Measurements from ENCODE around the gene CHD5.

Gene CHD5

GRCh38 chr1:6205849-6206519 lies 25.9 kb upstream of the CHD5 start, which contains the start of gene RNF207:
Gene RNF207 (plus strand): TSS chr1:6206119. CDS start chr1:6206536, 417 bp downstream.
- peak within 1 kb of the TSS; percentile 19; the same call in 1 of the 2 replicates for H3K27ac ChIP-seq
- peak within 1 kb of the TSS; percentile 54 for H3K9ac ChIP-seq
- H3K27me3 ChIP-seq, result peaks cover 54% of the 10 kb centered on the region
- H3K4me1 ChIP-seq, result peaks cover 34% of the 10 kb centered on the region
- no peaks in the 10 kb centered on the region for H4K20me1 ChIP-seq
- peak within 1 kb of the TSS; percentile 85 for H3K4me2 ChIP-seq
- peak within 1 kb of the TSS; percentile 60 for H3K4me3 ChIP-seq
- no peaks in the 10 kb centered on the region for H3K9me3 ChIP-seq
- no peaks in the 10 kb centered on the region for H3K36me3 ChIP-seq
- no peak for TF ChIP-seq Cebpa-rat (IDR thresholded peaks at IDR 0.05)

GRCh38 chr1:6202256-6202655 lies 22.1 kb upstream of the CHD5 start:
- Histone ChIP-seq H3K4me3 (no peak overlapping the region), H3K4me1 (peaks cover 34% of the 10 kb centered on the region), H3K9ac (no peak overlapping the region), H3K4me2 (no peak overlapping the region), H3K36me3 (peaks cover 9% of the 10 kb centered on the region), H3K27me3 (peaks cover 33% of the 10 kb centered on the region), H3K27ac (no peak overlapping the region), H4K20me1 (peaks cover 20% of the 10 kb centered on the region), H3K9me3 (no peaks in the 10 kb centered on the region)
- TF ChIP-seq Cebpa-rat (IDR thresholded peaks at IDR 0.05), result no peak

- peaks cover 40% of the 10 kb centered on the region for H4K20me1 ChIP-seq
- peak overlapping the region; percentile 99 for H3K9ac ChIP-seq
- peak overlapping the region; percentile 89 for H3K4me2 ChIP-seq
- H3K9me3 ChIP-seq, result no peaks in the 10 kb centered on the region
- peak overlapping the region; percentile 99 for H3K27ac ChIP-seq
- TF ChIP-seq Cebpa-rat (IDR thresholded peaks at IDR 0.05), result no peak
- H3K4me3 ChIP-seq, result peak overlapping the region; percentile 87
- peaks cover 28% of the 10 kb centered on the region for H3K36me3 ChIP-seq
- peaks cover 14% of the 10 kb centered on the region for H3K27me3 ChIP-seq
- peaks cover 31% of the 10 kb centered on the region for H3K4me1 ChIP-seq
These were observed 20.2 kb upstream of the CHD5 start for GRCh38 chr1:6200188-6200809.

- Histone ChIP-seq H3K4me1 (peaks cover 31% of the 10 kb centered on the region), H3K27ac (peak within 1 kb of the TSS; percentile 99), H3K9me3 (no peaks in the 10 kb centered on the region), H3K9ac (peak within 1 kb of the TSS; percentile 99), H4K20me1 (peaks cover 47% of the 10 kb centered on the region), H3K27me3 (peaks cover 6% of the 10 kb centered on the region), H3K36me3 (peaks cover 36% of the 10 kb centered on the region), H3K4me3 (peak within 1 kb of the TSS; percentile 87), H3K4me2 (peak within 1 kb of the TSS; percentile 89)
- no peak for TF ChIP-seq Cebpa-rat (IDR thresholded peaks at IDR 0.05)
These were observed 19.4 kb upstream of the CHD5 start, which contains the start of gene RPL22 for GRCh38 chr1:6199298-6200187. Gene RPL22 (minus strand): TSS chr1:6199595. CDS start chr1:6199573, 22 bp downstream.

GRCh38 chr1:6198646-6199297 lies 18.7 kb upstream of the CHD5 start:
- peak overlapping the region; percentile 99 for H3K27ac ChIP-seq
- no peaks in the 10 kb centered on the region for H3K27me3 ChIP-seq
- peak overlapping the region; percentile 80 for H3K4me2 ChIP-seq
- TF ChIP-seq Cebpa-rat (IDR thresholded peaks at IDR 0.05), result no peak
- peak overlapping the region; percentile 99 for H3K9ac ChIP-seq
- H4K20me1 ChIP-seq, result peaks cover 55% of the 10 kb centered on the region
- peaks cover 43% of the 10 kb centered on the region for H3K36me3 ChIP-seq
- H3K9me3 ChIP-seq, result no peaks in the 10 kb centered on the region
- peaks cover 31% of the 10 kb centered on the region for H3K4me1 ChIP-seq
- peak overlapping the region; percentile 87 for H3K4me3 ChIP-seq

- H4K20me1 ChIP-seq, result peaks cover 64% of the 10 kb centered on the region
- H3K4me3 ChIP-seq, result peak overlapping the region; percentile 87
- peaks cover 31% of the 10 kb centered on the region for H3K4me1 ChIP-seq
- peak overlapping the region; percentile 99 for H3K9ac ChIP-seq
- peak overlapping the region; percentile 80 for H3K4me2 ChIP-seq
- peaks cover 52% of the 10 kb centered on the region for H3K36me3 ChIP-seq
- no peaks in the 10 kb centered on the region for H3K27me3 ChIP-seq
- H3K27ac ChIP-seq, result peak overlapping the region; percentile 99
- TF ChIP-seq Cebpa-rat (IDR thresholded peaks at IDR 0.05), result no peak
- H3K9me3 ChIP-seq, result no peaks in the 10 kb centered on the region
These were observed 17.8 kb upstream of the CHD5 start for GRCh38 chr1:6197746-6198427.

- H3K9me3 ChIP-seq, result no peaks in the 10 kb centered on the region
- H3K4me2 ChIP-seq, result no peak overlapping the region
- TF ChIP-seq Cebpa-rat (IDR thresholded peaks at IDR 0.05), result no peak
- H3K27me3 ChIP-seq, result no peaks in the 10 kb centered on the region
- H3K4me1 ChIP-seq, result peaks cover 6% of the 10 kb centered on the region; the same call in 1 of the 2 replicates
- no peak overlapping the region for H3K27ac ChIP-seq
- peaks cover 100% of the 10 kb centered on the region for H4K20me1 ChIP-seq
- H3K36me3 ChIP-seq, result peaks cover 99% of the 10 kb centered on the region
- H3K4me3 ChIP-seq, result no peak overlapping the region
- no peak overlapping the region for H3K9ac ChIP-seq
These were observed 11.8 kb upstream of the CHD5 start for GRCh38 chr1:6191968-6192367.

GRCh38 chr1:6188466-6188865 lies 8.3 kb upstream of the CHD5 start:
- Histone ChIP-seq H3K27ac (no peak overlapping the region), H3K9me3 (no peaks in the 10 kb centered on the region), H3K36me3 (peaks cover 90% of the 10 kb centered on the region), H4K20me1 (peaks cover 100% of the 10 kb centered on the region), H3K4me1 (no peaks in the 10 kb centered on the region), H3K27me3 (no peaks in the 10 kb centered on the region; the same call in 1 of the 2 replicates), H3K9ac (no peak overlapping the region), H3K4me3 (no peak overlapping the region), H3K4me2 (no peak overlapping the region)
- no peak for TF ChIP-seq Cebpa-rat (IDR thresholded peaks at IDR 0.05)
